ENCODE results near the gene SMC5. TPM values are rescaled to one million over a fixed set of nuclear protein-coding genes. Genes with fewer than 3 reads are reported as not detected.
"Not testable (repeated sequence)": the region's sequence is repeated elsewhere in the genome, so short reads cannot be mapped to it uniquely, and the experiment has no call there.

SMC5 gene
- total and polyA plus RNA-seq, 9 donors, result 20.0 to 41.2 (median 29.3) TPM

- not testable (repeated sequence) for H3K9me3 ChIP-seq (replicated peaks; ENCODE audit: control insufficient read depth, low read depth, low read length); H3K4me1 ChIP-seq (ENCODE audit: control insufficient read depth, insufficient read depth, low read length); H3K27me3 ChIP-seq (ENCODE audit: control insufficient read depth, insufficient read depth, low read length); H3K27ac ChIP-seq (ENCODE audit: low read length); H3K36me3 ChIP-seq (ENCODE audit: control insufficient read depth, insufficient read depth, low read length); DNase-seq; H3K4me3 ChIP-seq (ENCODE audit: low read length)
- 96% methylated on average over 5 of the region's 9 CpGs for WGBS (ENCODE audit: insufficient coverage)
These were observed 24.6 kb upstream of the SMC5 start for GRCh38 chr9:70234208-70234607.

- not testable (repeated sequence) for H3K4me1 ChIP-seq (ENCODE audit: control insufficient read depth, insufficient read depth, low read length); H3K27ac ChIP-seq (ENCODE audit: low read length); H3K9me3 ChIP-seq (replicated peaks; ENCODE audit: control insufficient read depth, low read depth, low read length); H3K36me3 ChIP-seq (ENCODE audit: control insufficient read depth, insufficient read depth, low read length); DNase-seq; H3K27me3 ChIP-seq (ENCODE audit: control insufficient read depth, insufficient read depth, low read length); H3K4me3 ChIP-seq (ENCODE audit: low read length)
- WGBS (ENCODE audit: insufficient coverage), result no CpG with 5 or more reads among the region's 1 CpG
These were observed 12.8 kb upstream of the SMC5 start for GRCh38 chr9:70245952-70246351.

GRCh38 chr9:70250221-70250620 lies 8.6 kb upstream of the SMC5 start:
- WGBS (ENCODE audit: insufficient coverage), result 100% methylated on average over 1 of the region's 1 CpG

DNA sequence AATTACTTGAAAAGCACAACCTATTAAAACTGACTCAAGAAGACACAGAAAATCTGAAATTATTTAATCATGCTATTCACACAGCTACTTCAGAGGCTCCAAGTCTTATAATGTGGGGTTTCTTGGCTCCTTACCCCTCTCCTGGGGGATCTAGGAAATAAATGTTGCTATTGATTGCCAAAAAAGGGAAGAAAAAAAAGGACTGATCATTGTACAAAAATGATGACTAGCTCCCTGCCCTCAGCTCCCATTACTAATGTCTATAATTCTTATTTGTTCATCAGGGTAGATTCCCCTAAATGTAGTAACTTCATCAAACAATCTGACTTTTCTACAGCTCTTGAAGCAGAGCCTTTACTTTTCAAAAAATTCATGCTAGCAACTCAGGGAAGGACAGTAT lies 3.3 kb upstream of the SMC5 start:
- peak overlapping the region; percentile 35 for H3K4me3 ChIP-seq (ENCODE audit: low read length)
- DNase-seq, result peak; percentile 65

More at GRCh38 chr9:70250221-70250620, 8.6 kb upstream of the SMC5 start:
- H3K27ac ChIP-seq (ENCODE audit: low read length), result no peak overlapping the region
- no peaks in the 10 kb centered on the region for H3K36me3 ChIP-seq (ENCODE audit: control insufficient read depth, insufficient read depth, low read length)
- H3K4me1 ChIP-seq (ENCODE audit: control insufficient read depth, insufficient read depth, low read length), result no peaks in the 10 kb centered on the region
- H3K27me3 ChIP-seq (ENCODE audit: control insufficient read depth, insufficient read depth, low read length), result no peaks in the 10 kb centered on the region
- H3K4me3 ChIP-seq (ENCODE audit: low read length), result no peak overlapping the region
- H3K9me3 ChIP-seq (replicated peaks; ENCODE audit: control insufficient read depth, low read depth, low read length), result no peaks in the 10 kb centered on the region
- DNase-seq, result no peak

GRCh38 chr9:70256123-70256551 lies 2.6 kb upstream of the SMC5 start:
- Histone ChIP-seq H3K4me3 (ENCODE audit: low read length) (peak overlapping the region; percentile 35), H3K27me3 (ENCODE audit: control insufficient read depth, insufficient read depth, low read length) (no peaks in the 10 kb centered on the region), H3K4me1 (ENCODE audit: control insufficient read depth, insufficient read depth, low read length) (peaks cover 36% of the 10 kb centered on the region), H3K27ac (ENCODE audit: low read length) (peak overlapping the region; percentile 80), H3K36me3 (ENCODE audit: control insufficient read depth, insufficient read depth, low read length) (no peaks in the 10 kb centered on the region), H3K9me3 (replicated peaks; ENCODE audit: control insufficient read depth, low read depth, low read length) (no peaks in the 10 kb centered on the region)
- WGBS (ENCODE audit: insufficient coverage), result 0% methylated on average over 2 of the region's 7 CpGs
- peak; percentile 74 for DNase-seq

More for the DNA sequence above, 3.3 kb upstream of the SMC5 start:
- H3K9me3 ChIP-seq (replicated peaks; ENCODE audit: control insufficient read depth, low read depth, low read length), result no peaks in the 10 kb centered on the region
- peaks cover 32% of the 10 kb centered on the region for H3K4me1 ChIP-seq (ENCODE audit: control insufficient read depth, insufficient read depth, low read length)
- H3K27ac ChIP-seq (ENCODE audit: low read length), result peak overlapping the region; percentile 80
- no peaks in the 10 kb centered on the region for H3K36me3 ChIP-seq (ENCODE audit: control insufficient read depth, insufficient read depth, low read length)
- no peaks in the 10 kb centered on the region for H3K27me3 ChIP-seq (ENCODE audit: control insufficient read depth, insufficient read depth, low read length)

DNA sequence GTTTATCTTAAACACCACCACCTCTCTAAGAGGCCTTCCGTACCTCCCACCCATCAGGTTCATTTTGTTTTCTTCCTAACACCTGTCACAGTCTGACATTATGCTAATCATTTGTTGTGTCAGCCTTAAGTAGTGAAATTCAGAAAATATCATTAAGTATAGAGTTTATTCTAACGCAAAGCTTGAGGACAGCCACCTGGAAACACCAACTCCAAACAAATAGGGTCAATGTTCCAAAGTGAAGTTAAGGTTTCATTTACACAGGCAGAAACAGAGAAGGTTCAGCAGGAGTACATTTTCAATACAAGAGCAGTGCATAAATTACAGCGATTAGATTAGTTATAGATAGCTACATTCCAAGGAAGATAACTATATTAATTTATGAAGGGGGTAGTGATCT lies 1.3 kb upstream of the SMC5 start:
- H3K27me3 ChIP-seq (ENCODE audit: control insufficient read depth, insufficient read depth, low read length), result no peaks in the 10 kb centered on the region
- no CpG with 5 or more reads among the region's 3 CpGs for WGBS (ENCODE audit: insufficient coverage)
- H3K36me3 ChIP-seq (ENCODE audit: control insufficient read depth, insufficient read depth, low read length), result peaks cover 6% of the 10 kb centered on the region
- H3K27ac ChIP-seq (ENCODE audit: low read length), result peak overlapping the region; percentile 95
- peak overlapping the region; percentile 90 for H3K4me3 ChIP-seq (ENCODE audit: low read length)
- peaks cover 36% of the 10 kb centered on the region for H3K4me1 ChIP-seq (ENCODE audit: control insufficient read depth, insufficient read depth, low read length)
- peak; percentile 9 for DNase-seq
- H3K9me3 ChIP-seq (replicated peaks; ENCODE audit: control insufficient read depth, low read depth, low read length), result no peaks in the 10 kb centered on the region

- 2% methylated on average over 18 of the region's 27 CpGs for WGBS (ENCODE audit: insufficient coverage)
- Histone ChIP-seq H3K36me3 (ENCODE audit: control insufficient read depth, insufficient read depth, low read length) (peaks cover 6% of the 10 kb centered on the region), H3K9me3 (replicated peaks; ENCODE audit: control insufficient read depth, low read depth, low read length) (no peaks in the 10 kb centered on the region), H3K4me1 (ENCODE audit: control insufficient read depth, insufficient read depth, low read length) (peaks cover 36% of the 10 kb centered on the region), H3K27me3 (ENCODE audit: control insufficient read depth, insufficient read depth, low read length) (no peaks in the 10 kb centered on the region), H3K27ac (ENCODE audit: low read length) (peak overlapping the region; percentile 95), H3K4me3 (ENCODE audit: low read length) (peak overlapping the region; percentile 90)
- DNase-seq, result peak; percentile 68
These were observed 637 bp upstream of the SMC5 start for GRCh38 chr9:70257991-70258691.

GRCh38 chr9:70259512-70259802 lies 679 bp downstream of the SMC5 start:
- no peak for DNase-seq
- peak overlapping the region; percentile 96 for H3K27ac ChIP-seq (ENCODE audit: low read length)
- no peaks in the 10 kb centered on the region for H3K9me3 ChIP-seq (replicated peaks; ENCODE audit: control insufficient read depth, low read depth, low read length)
- H3K36me3 ChIP-seq (ENCODE audit: control insufficient read depth, insufficient read depth, low read length), result peaks cover 9% of the 10 kb centered on the region
- peaks cover 36% of the 10 kb centered on the region for H3K4me1 ChIP-seq (ENCODE audit: control insufficient read depth, insufficient read depth, low read length)
- H3K27me3 ChIP-seq (ENCODE audit: control insufficient read depth, insufficient read depth, low read length), result no peaks in the 10 kb centered on the region
- H3K4me3 ChIP-seq (ENCODE audit: low read length), result peak overlapping the region; percentile 90
- 0% methylated on average over 4 of the region's 10 CpGs for WGBS (ENCODE audit: insufficient coverage)

DNA sequence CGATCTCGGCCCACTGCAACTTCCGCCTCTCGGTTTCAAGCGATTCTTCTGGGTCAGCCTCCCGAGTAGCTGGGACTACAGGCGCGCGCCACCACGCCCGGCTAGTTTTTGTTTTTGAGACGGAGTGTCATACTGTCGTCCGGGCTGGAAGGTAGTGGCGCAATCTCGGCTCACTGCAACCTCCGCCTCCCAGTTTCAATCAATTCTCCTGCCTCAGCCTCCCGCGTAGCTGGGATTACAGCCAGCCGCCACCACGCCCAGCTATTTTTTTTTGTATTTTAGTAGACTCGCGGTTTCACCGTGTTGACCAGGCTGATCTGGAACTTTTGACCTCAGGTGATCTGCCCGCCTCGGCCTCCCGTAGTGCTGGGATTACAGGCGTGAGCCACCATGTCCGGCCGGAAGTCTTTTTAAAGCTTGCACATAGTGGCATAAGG lies 1.2 kb downstream of the SMC5 start:
- Histone ChIP-seq H3K36me3 (ENCODE audit: control insufficient read depth, insufficient read depth, low read length) (peaks cover 12% of the 10 kb centered on the region), H3K9me3 (replicated peaks; ENCODE audit: control insufficient read depth, low read depth, low read length) (no peaks in the 10 kb centered on the region), H3K4me1 (ENCODE audit: control insufficient read depth, insufficient read depth, low read length) (peaks cover 36% of the 10 kb centered on the region), H3K4me3 (ENCODE audit: low read length) (peak overlapping the region; percentile 90), H3K27ac (ENCODE audit: low read length) (no peak overlapping the region), H3K27me3 (ENCODE audit: control insufficient read depth, insufficient read depth, low read length) (no peaks in the 10 kb centered on the region)
- no peak for DNase-seq
- 91% methylated on average over 21 of the region's 30 CpGs for WGBS (ENCODE audit: insufficient coverage)

DNA sequence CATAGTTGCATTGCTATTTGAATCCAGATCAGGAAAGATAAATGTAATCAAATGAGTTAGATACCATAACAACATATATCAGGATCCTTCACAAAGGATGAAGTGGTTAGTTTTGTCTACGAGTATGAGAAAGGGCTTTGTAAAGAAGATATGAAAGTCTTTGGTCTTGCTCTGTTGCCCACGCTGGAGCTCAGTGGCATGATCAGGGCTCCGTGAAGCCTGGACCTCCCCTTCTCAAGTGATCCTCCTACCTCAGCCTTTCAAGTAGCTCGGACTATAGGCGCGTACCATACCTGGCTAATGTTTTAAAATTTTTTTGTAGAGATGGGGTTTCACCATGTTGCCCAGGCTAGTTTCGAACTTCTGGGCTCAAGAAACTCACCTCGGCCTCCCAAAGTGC lies 1.8 kb downstream of the SMC5 start:
- Histone ChIP-seq H3K27me3 (ENCODE audit: control insufficient read depth, insufficient read depth, low read length) (no peaks in the 10 kb centered on the region), H3K4me1 (ENCODE audit: control insufficient read depth, insufficient read depth, low read length) (peaks cover 36% of the 10 kb centered on the region), H3K4me3 (ENCODE audit: low read length) (no peak overlapping the region), H3K27ac (ENCODE audit: low read length) (no peak overlapping the region), H3K9me3 (replicated peaks; ENCODE audit: control insufficient read depth, low read depth, low read length) (no peaks in the 10 kb centered on the region), H3K36me3 (ENCODE audit: control insufficient read depth, insufficient read depth, low read length) (peaks cover 12% of the 10 kb centered on the region)
- DNase-seq, result no peak
- WGBS (ENCODE audit: insufficient coverage), result 100% methylated on average over 2 of the region's 8 CpGs
